CD4-positive, alpha-beta T cell treated with Interferon gamma for 1 hour (primary cell): ENCODE data around the gene ORC5.
"Not testable (repeated sequence)": the region's sequence is repeated elsewhere in the genome, so short reads cannot be mapped to it uniquely, and the experiment has no call there.

ENCODE experiments used
- DNase-seq: peaks from one replicate; pipeline ENCODE4 v3.0.0-alpha.2; 2020

ORC5 gene

DNA sequence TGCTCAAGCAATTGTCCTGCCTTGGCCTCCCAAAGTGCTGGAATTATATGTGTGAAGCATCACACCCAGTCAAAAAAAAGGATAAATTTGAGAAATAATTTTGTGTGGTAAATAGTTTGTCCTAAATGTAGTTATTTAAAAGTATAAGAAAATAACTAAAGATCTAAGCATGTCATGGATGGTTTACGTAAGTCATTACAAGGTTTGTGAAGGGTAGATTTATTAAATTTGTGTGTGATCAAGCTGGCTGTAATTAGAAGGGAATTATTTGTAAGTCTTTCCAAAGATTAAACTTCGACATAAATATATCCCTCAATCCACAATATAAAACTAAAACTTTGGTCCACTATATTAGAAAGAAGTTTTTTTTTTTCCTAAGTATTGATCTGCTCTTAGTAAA, 28.6 kb downstream of the ORC5 start:
- no peak for DNase-seq

DNA sequence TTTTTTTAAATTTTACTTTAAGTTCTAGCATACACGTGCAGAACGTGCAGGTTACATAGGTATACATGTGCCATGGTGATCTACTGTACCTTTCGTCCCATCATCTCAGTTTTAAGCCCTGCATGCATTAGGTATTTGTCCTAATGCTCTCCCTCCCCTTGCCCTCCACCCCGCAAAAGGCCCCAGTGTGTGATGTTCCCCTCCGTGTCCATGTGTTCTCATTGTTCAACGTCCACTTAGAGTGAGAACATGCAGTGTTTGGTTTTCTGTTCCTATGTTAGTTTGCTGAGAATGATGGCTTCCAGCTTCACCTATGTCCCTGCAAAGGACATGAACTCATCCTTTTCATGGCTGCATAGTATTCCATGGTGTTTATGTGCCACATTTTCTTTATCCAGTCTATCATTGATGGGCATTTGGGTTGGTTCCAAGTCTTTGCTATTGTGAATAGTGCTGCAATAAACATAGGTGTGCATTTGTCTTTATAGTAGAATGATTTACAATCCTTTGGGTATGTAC, 30.2 kb downstream of the ORC5 start:
- not testable (repeated sequence) for DNase-seq

DNA sequence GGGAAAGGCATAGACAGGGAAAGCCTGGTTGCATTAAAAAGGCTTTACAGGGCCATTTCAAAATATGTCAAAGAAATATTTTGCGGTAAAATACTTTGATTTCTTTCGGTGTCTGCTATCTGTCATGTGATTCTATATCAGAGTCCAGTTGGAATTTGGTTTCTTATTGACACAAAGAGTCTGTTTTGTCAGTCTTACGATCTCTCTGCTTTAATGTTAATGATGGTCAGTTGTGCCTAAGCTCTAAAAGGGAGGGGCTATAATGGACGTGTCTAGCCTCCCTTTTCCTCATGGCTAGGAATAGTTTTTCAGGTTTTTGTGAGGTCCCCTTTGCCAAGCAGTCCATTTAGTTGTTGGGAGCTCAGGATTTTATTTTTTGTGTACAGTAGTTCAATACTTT, 31.5 kb downstream of the ORC5 start:
- DNase-seq, result no peak

DNA sequence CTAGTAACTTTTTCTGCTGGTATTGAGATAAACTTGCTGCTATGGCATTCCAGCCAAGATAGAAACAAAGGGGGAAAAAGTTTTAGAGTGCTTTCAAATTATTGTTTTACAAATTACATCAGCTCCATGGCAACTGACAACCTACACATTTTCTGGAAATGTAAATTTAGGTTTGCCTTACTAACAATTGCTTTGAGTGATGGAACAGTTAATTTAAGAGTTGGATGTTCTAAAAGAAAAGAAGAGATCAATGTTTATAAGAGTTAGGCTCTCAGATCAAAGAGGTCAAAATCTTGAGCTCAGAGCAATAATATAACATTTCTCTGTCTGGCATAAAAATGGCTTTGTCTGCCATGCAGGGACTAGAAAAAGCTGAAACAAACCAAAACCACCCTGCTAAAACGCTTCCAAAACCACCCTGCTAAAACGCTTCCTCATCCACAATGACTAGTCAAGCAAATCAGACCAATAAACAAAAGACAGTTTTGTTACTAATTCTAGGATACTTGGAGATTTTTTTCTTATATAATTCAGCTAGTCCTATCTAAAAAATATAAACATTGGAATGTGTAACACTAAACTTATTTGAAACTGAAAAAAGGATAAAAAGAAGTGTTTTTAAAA, 32.3 kb downstream of the ORC5 start:
- DNase-seq, result no peak

DNA sequence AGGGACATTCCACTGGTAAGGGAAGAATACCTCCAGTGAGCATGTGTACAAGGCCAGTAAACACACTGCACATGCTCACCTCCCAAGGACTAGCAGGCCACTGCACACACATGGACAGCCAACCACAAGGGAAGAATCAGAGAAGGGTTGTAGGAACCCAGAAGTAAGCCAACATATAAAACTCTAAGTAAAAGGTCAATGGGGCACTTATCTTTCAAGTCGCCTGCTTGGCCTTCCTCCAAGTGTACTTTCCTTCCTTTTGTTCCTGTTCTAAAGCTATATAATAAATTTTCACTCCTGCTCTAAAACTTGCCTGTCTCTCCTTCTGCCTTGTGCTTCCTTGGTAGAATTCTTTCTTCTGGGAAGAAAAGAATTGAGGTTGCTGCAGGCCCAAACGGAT, 33.0 kb downstream of the ORC5 start:
- DNase-seq, result no peak

- no peak for DNase-seq
Measured at GRCh38 chr7:104162081-104162480, 45.7 kb downstream of the ORC5 start.

DNA sequence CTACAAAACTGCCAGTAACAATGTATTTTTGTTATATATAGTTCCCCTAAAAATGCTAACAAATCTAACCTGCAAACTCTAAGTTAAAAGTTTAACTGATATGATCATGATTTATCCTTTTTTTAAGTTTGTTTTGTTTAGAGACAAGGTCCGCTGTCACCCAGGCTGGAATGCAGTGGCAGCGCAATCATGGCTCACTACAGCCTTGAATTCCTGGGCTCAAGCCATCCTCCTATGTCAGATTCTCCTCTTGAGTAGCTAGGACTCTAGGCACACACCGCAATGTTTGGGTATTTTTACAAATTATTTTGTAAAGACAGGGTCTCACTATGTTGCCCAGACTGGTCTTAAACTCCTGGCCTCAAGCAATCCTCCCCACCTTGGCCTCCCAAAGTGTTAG, 46.6 kb downstream of the ORC5 start:
- no peak for DNase-seq

- DNase-seq, result no peak
Measured at GRCh38 chr7:104160375-104160774, 47.4 kb downstream of the ORC5 start.

DNA sequence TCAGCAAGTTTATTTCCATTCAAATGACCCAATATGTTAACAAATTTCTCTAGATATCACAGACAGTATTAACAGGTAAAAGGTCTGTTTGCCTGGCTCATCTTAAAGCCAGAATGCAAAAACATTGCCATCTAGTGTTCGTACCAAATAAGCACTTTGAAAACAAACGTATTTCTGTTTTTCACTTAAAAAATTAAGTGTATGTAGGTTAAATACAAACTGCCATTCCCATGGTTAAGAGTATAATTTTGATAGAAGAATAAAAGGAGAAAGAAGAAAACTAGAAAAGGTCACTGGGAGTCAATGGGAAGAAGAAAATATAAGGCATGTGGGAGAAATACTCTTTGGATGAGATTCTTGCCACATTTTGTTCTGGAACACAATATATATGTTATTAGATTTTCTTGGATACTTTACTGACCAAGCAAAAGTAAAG, 51.0 kb downstream of the ORC5 start:
- no peak for DNase-seq

GRCh38 chr7:104153287-104153686, 54.5 kb downstream of the ORC5 start:
- DNase-seq, result no peak

DNA sequence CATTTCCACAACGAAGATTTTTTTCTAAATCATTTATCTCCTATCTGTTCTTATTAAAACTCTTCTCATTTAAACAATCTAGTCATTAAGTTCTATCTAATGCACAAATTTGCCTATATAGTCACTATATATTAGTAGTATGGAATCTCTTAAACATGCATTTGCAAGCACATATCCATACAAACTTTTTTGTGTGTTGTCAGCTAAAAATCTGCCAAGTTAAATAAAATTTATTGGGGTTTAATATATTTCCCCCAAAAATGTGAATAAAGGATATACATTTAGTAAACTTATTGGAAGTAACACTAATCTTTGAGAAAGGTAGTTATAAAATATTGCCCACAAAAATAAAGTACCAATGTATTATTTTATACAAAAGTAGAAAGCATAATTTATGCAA, 55.3 kb downstream of the ORC5 start:
- no peak for DNase-seq

- no peak for DNase-seq
Measured at GRCh38 chr7:104150470-104150869, 57.3 kb downstream of the ORC5 start.

- DNase-seq, result no peak
Measured at GRCh38 chr7:104149822-104150221, 58.0 kb downstream of the ORC5 start.

DNA sequence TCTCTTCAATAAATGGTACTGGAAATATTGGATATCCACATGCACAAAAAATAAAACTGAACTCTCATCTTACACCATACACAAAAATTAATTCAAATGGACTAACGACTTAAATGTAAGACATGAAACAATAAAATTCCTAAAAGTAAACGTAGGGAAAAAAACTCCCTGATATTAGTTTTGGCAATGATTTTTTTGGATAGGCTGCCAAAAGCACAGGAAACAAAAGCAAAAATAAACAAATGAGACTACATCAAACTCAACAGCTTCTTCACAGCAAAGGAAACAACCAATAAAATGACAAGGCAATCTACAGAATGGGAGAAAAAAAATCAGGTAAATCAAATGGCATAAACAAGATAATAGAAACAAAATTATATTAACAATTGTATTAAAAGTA, 65.7 kb downstream of the ORC5 start:
- DNase-seq, result no peak

DNA sequence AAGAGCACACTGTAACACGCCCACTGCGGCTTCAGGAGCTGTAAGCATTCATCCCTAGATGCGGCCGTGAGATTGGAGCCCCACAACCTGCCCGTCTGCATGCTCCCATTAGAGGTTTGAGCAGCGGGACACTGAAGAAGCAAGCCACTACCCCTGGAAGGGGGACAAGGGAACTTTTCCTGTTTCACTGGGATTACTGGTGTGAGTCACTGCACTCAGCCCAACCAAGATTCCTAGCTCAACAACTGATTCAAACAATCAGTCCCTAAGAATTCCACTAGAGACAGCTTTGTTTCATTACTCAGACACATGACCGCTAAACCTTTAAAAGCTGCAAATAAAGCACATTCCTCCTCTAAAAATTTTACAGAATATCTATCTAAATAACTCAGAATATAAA, 69.8 kb downstream of the ORC5 start:
- DNase-seq, result no peak

DNA sequence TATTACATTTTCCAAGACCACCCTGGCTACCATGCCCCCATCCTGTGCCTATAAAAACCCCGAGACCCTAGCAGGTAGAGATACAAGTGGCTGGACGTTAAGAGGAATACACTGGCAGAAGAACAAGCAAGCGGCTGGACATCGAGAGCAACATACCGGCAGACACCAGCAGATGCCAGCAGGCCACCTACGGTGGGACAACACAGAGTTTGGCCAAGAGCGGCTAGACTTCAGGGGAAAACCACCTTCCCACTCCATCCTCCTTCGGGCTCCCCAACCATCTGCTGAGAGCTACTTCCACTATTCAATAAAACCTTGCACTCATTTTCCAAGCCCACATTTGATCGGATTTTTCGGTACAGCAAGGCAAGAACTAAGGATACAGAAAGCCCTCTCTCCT, 70.3 kb downstream of the ORC5 start:
- DNase-seq, result no peak

GRCh38 chr7:104136981-104137380, 70.8 kb downstream of the ORC5 start:
- DNase-seq, result no peak

DNA sequence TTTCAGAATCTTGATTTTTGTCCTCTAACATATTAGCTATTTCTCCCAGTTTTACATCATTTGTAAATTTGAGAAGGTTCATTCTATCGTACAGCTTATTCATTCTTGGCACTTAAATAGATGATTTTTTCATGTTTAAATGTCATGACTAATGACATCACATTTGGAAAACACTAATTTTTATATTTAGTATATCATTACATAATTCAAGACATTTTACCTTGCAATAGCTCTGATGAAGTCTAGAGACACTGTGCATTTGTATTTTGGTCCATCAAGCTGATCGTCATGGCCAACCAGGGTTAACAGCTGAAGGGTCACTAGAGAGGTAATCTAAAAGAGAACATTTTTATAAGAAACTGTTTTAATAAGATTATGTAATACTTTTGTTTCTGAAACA, 71.3 kb downstream of the ORC5 start:
- DNase-seq, result no peak

DNA sequence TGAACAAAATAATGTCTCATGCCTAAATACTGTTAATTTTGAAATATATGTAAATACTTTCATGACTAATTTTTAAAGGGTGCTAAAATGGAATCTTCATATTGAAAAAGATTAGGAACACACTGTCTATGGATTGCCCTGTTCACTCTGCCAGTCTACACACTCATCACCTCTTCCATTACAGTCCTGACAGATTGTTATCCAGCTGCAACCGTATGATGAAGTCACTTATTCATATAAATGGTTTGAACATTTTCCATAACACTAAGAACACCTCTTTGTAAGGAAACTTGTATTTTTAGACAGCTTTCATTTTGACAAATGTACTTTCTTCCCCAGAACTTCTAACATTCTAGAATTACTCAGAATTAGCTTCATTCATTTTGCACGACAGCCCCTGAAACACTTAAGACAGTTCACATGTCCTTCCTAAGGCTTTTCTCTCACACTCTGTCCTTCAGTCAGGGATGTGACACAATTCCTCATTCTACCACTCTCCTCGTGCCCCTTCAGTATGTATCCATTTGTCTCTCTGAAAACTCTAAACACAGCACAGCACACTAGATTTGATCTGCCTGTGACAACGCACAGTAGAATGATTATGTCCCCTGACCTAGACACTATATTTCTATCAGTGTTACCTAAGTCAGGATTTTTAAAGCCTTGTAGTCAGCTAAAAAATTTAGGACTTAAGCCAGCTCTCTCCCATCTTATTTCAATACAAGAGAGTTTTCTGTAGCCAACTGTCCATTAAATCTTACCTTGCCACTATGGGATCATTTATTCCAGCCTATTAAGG, 71.9 kb downstream of the ORC5 start:
- no peak for DNase-seq

DNA sequence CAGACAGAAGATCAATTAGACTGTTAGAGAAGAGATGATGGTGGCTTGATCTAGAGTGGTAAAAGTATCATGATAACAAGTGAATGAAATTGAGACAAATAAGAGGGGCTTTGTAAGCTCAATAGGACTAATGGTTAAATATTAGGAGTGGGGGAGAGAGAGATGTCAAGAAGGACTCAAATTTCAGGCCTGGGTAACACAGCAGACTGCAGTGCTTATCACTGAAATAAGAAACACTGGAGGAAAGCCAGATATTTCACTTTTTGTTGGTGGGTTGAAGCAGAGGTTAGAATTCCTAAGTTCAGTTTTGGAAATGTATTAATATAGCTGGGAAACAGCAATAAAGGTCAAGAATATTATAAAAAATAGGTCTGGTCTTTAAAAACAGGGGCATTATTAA, 74.6 kb downstream of the ORC5 start:
- DNase-seq, result no peak

DNA sequence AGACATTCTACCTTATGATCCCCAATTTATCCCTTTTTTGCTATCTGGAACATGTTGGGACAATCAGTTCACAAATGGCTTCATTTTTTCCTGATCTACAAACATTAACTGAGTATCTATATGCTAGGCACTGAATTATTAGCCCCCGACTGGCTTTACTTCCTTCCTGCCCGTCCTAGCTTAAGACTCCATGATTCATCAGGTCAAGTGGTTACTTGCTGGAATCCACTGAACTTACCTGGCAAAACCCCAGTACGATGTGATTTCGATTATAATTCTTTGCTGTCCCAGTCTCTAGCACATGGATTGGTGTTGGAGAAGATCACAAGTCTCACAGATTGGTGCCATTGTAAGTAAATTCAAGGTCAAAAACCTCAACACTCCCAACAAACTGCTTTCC, 77.1 kb downstream of the ORC5 start:
- DNase-seq, result no peak

DNA sequence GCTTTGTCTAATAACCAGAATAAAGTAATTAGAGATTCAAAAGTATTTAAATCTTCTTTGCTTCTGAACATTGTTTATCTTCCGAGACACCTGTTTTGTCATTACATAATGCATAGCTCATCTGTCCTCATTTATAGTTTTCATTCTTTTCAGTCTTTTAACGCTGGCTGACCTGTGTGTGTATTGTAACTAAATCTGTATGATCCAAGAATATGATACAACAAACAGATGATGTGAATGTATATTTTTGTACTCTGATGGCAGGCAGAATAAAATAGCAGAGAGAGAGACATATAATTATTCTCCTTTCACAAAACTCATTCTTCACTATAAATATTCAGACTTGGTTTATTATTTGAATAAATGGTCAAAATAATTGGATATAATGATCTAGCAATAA, 80.6 kb downstream of the ORC5 start:
- no peak for DNase-seq

DNA sequence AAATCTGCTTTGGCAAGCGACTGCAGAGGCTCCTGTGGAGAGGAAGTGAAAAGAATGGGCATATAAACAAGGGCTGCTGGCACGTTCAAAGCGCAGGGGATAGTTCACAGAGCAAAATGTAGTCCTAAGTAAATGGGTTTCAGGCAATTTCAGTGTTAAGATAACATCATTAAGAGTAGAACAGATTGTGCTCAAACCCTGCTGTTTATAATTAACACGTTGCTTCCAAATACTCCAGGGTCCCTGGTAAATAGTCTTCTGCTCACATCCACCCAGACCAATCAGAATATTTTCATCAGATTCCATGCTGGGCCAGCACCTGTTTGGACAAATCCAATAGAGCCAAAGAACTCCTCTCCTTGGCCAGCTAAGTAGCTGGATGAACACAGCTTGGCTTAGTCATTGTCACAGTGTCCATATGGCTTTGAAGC, 81.4 kb downstream of the ORC5 start:
- no peak for DNase-seq

DNA sequence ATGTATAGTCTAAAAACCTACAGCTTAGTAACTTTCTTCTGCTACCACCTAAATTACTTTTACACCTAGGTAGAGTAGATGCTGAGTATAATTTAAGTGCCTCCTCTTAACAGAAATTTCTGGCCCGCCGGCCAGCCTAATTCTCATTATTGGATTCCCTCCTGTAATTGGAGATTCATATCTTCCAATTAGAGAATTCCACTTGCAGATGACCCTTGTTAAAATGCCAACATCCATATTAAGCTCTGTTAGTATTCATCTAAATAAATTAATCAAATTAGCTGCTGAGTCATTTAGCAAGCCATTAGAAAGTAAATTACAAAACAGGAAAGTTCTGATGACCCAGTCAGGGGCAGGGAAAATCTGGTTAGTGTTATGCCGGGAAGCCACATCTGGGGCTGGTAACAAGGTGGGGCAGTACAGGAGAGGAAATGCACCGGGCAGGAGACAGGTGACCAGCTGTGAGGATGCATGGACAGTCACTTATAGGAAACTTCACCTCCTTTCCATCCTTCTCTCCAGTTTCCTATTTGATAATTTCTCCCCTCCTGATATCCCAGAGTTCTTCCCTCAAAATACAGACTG, 82.8 kb downstream of the ORC5 start:
- DNase-seq, result no peak
